GM18502 (cell line): ENCODE measurements around the gene B3GALNT2.

ENCODE experiments used
- ATAC-seq: cut with Tn5 transposase; IDR thresholded peaks from one replicate; pipeline ENCODE4 v1.9.1; 2021; ENCODE audit warnings: mild to moderate bottlenecking; ENCODE audit not compliant: unreplicated experiment, poor library complexity

B3GALNT2 gene

GRCh38 chr1:235415008-235415904 lies 89.0 kb downstream of the B3GALNT2 start:
- peak; percentile 79 for ATAC-seq

GRCh38 chr1:235411489-235412486 lies 92.5 kb downstream of the B3GALNT2 start:
- no peak for ATAC-seq

GRCh38 chr1:235410467-235410866 lies 93.8 kb downstream of the B3GALNT2 start:
- ATAC-seq = no peak

GRCh38 chr1:235409042-235409820 lies 95.0 kb downstream of the B3GALNT2 start:
- no peak for ATAC-seq

GRCh38 chr1:235408503-235408960 lies 95.7 kb downstream of the B3GALNT2 start:
- no peak for ATAC-seq

- no peak for ATAC-seq
Observed at GRCh38 chr1:235407419-235407818, 96.8 kb downstream of the B3GALNT2 start.

GRCh38 chr1:235404190-235404589 lies 100.1 kb downstream of the B3GALNT2 start:
- ATAC-seq = no peak

- no peak for ATAC-seq
Observed at GRCh38 chr1:235403593-235403992, 100.7 kb downstream of the B3GALNT2 start.

GRCh38 chr1:235402457-235403200 lies 101.6 kb downstream of the B3GALNT2 start:
- no peak for ATAC-seq

- no peak for ATAC-seq
Observed at GRCh38 chr1:235401251-235401650, 103.0 kb downstream of the B3GALNT2 start.
